GM12801 (cell line): ENCODE data around the gene CDH2.

ENCODE experiments used
- CTCF ChIP-seq: IDR thresholded peaks from one replicate; pipeline ENCODE4 v1.5.1; 2011; ENCODE audit warnings: control low read depth; ENCODE audit not compliant: insufficient read length; ENCODE audit errors: extremely low read depth

CDH2 gene

DNA sequence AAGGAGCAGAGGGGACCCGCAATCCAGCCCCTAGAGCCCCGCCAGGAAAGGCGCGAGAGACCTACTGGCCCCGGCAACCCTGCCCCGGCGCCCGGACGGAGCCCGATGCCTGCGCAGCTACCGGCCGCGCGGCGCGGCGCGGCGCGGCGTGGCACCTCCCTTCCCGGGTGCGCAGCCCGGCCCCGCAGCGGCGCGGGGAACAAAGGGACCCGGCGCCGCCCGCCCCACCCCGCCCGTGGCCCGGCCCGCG is 307 bp downstream of the CDH2 start:
- TF ChIP-seq CTCF = no peak

DNA sequence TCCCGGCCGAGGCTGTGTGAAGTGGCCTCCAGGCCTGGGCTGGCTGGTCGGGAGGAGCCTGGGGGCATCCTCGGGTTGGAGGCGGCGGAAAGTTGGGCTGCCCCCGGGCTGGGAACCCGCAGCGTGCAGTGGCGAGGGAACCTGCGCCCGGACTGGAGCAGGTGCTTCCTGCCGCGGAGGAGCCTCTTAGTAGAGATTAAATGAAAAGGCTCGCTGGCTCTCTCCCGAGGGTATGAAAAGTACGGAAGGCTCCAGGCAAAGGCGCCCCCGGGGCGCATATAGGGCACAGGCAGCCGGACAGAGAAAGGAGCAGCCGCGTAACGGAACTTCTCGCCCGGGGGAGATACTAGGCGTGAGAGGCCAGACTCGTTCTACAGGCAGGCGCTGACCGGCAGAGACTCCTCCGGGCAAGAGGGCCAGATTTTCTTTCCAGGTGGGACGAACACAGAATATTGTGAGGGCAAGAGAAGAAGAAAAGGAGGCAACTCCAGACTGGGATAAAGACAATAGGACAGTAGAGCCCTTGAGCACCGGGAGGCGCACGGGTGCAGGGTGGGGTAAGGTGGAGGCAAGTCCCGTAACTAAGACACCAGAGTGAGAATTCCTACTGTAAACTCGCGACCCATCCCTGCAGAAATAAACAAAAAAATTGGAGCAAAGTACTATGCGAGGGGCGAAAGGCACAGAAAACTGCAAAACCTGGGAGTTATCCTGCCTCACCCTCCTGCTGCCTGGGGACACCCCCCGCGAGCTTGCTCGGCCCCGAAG is 816 bp downstream of the CDH2 start:
- no peak for TF ChIP-seq CTCF

- TF ChIP-seq CTCF = no peak
These were observed 1.6 kb downstream of the CDH2 start for GRCh38 chr18:28175150-28175929.

GRCh38 chr18:28174181-28174905 is 2.6 kb downstream of the CDH2 start:
- no peak for TF ChIP-seq CTCF

- no peak for TF ChIP-seq CTCF
These were observed 5.1 kb downstream of the CDH2 start for GRCh38 chr18:28171837-28172236.

DNA sequence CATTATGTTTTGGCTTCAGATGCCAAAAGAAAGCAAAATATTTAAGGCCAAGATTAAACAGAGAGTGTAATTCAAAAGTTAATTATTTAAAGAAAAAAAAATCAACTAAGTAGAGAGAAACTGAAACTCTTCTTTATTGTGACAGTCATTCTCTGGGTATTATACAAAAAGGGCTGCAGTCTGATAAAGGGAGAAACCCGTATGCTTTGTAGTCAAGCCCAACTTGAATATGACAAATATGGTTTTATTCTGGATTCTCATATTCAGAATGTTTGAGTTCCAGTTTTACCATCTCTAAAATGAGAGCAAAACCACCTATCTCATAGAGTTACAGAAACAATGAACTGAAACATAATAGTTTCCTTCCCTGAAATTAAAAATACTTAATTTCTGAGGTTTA is 8.2 kb downstream of the CDH2 start:
- TF ChIP-seq CTCF = no peak

DNA sequence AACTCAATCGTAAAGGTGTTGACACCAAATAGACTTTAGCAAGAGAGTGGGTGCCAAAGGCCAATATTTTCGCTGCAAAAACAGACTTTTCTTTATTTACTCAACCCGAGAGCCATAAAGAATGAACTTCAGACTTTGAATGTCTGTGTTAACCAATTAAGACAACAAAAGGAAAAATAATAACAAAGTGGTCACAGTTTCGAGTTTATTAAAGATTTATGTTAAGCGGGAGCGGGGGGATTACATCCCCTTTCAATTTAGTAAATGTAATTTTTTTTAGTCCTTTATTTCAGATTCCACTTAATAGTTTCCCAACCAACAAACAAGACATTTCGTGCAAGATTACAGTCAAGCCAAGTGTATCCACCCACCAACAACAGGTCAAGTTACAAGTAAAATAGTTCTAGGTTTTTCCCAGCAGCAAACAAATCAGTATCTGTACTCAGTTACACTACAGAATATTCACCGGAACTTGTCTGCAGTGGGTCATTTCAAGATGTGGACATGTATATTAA is 9.0 kb downstream of the CDH2 start:
- TF ChIP-seq CTCF = no peak
